Gastroesophageal sphincter (tissue), 4 donors: Measurements from ENCODE around the gene KCNT1. TPM values are rescaled to one million over a fixed set of nuclear protein-coding genes. Genes with fewer than 3 reads are reported as not detected.

ENCODE experiments used
- ATAC-seq: fragments of 150-250 bp; one replicate; pipeline ENCODE4 v1.9.1; 2016; ENCODE audit warnings: mild to moderate bottlenecking, moderate library complexity
- H3K27ac ChIP-seq, 4 donors: fragments of 200-600 bp; sonication (generic) in 3 of 4; 1 replicate in 3 of 4; 2 replicates in 1 of 4; pipeline ENCODE4 v1.5.1; 2016 to 2019
- H3K27me3 ChIP-seq: fragments of 200-600 bp; sonication (generic); one replicate; pipeline ENCODE4 v1.5.1; 2019
- H3K36me3 ChIP-seq, 2 donors: fragments of 200-600 bp; sonication (generic); one replicate each; pipeline ENCODE4 v1.5.1; 2019; ENCODE audit warnings: control low read depth in 1 of 2
- H3K4me1 ChIP-seq, 3 donors: fragments of 200-600 bp; sonication (generic); 1 replicate in 2 of 3; 2 replicates in 1 of 3; pipeline ENCODE4 v1.5.1; 2016 to 2019; ENCODE audit warnings: control low read depth in 2 of 3
- H3K4me3 ChIP-seq, 2 donors: fragments of 200-600 bp; sonication (generic); one replicate each; pipeline ENCODE4 v1.5.1; 2019; ENCODE audit warnings: mild to moderate bottlenecking in 1 of 2, moderate library complexity in 1 of 2
- H3K9me3 ChIP-seq, 3 donors: fragments of 200-600 bp; sonication (generic); one replicate each; pipeline ENCODE4 v1.5.1; 2017 to 2019; ENCODE audit warnings: control low read depth in 2 of 3
- CTCF ChIP-seq, 4 experiments: fragments of 200-600 bp in 2 of 4; fragments of 450-650 bp in 2 of 4; sonication (generic) in 1 of 4; IDR thresholded peaks; one replicate each; pipeline ENCODE4 v1.5.1; 2017 to 2019; ENCODE audit warnings: antibody characterized with exemption in 4 of 4, mild to moderate bottlenecking in 2 of 4, moderate library complexity in 2 of 4
- EP300 ChIP-seq: sonication (generic); formaldehyde crosslinking; IDR thresholded peaks from one replicate; pipeline ENCODE4 v1.6.1; 2017; ENCODE audit warnings: antibody characterized with exemption, mild to moderate bottlenecking
- POLR2A ChIP-seq, 2 donors: fragments of 450-650 bp; IDR thresholded peaks; one replicate each; pipeline ENCODE4 v1.6.1; 2017; ENCODE audit warnings: antibody characterized with exemption in 2 of 2, mild to moderate bottlenecking in 2 of 2, moderate library complexity in 1 of 2
- POLR2AphosphoS5 ChIP-seq: sonication (generic); formaldehyde crosslinking; IDR thresholded peaks from one replicate; pipeline ENCODE4 v1.6.1; 2017; ENCODE audit warnings: antibody characterized with exemption
- WGBS, 2 donors: methylation state at CpG; one replicate each; pipeline ENCODE4 v1.1.5; 2018; ENCODE audit warnings: low coverage in 1 of 2; 5-methylcytosine and 5-hydroxymethylcytosine counted together
- total RNA-seq, 4 donors: library from RNA; depleted of rRNA; stranded (reverse); fragments of >200 nt; gene quantifications; one replicate each; pipeline ENCODE4 v1.1.0, GENCODE V29; 2016

The KCNT1 gene
- total RNA-seq, 4 donors from 2014 or later: 0.19 TPM; not detected in 3

GRCh38 chr9:135794361-135794885, 92.4 kb downstream of the KCNT1 start:
- H3K4me1 ChIP-seq: peaks cover 0 to 16% (median 0%) of the 10 kb centered on the region in 3 donors
- WGBS, 2 donors: 80 to 83% methylated on average over 1 to 2 of the region's 15 CpGs

GRCh38 chr9:135795391-135795790, 93.4 kb downstream of the KCNT1 start:
- Histone ChIP-seq H3K27me3 (no peaks in the 10 kb centered on the region), H3K36me3 (peaks cover 0 to 5% of the 10 kb centered on the region in 2 donors), H3K4me3 (no peak overlapping the region), H3K9me3 (no peaks in the 10 kb centered on the region), H3K4me1 (peaks cover 0 to 16% (median 0%) of the 10 kb centered on the region in 3 donors), H3K27ac (no peak overlapping the region)
- TF ChIP-seq EP300 (no peak), POLR2AphosphoS5 (no peak), CTCF (IDR thresholded peaks at IDR 0.05) (no peak), POLR2A (IDR thresholded peaks at IDR 0.05) (no peak)
- ATAC-seq: no peak
- WGBS, 2 donors: 78 to 79% methylated on average over 3 to 4 of the region's 4 CpGs

More at GRCh38 chr9:135794361-135794885, 92.4 kb downstream of the KCNT1 start:
- no peak for ATAC-seq
- no peak overlapping the region for H3K27ac ChIP-seq
- TF ChIP-seq POLR2AphosphoS5 (no peak), EP300 (no peak), CTCF (IDR thresholded peaks at IDR 0.05) (no peak), POLR2A (IDR thresholded peaks at IDR 0.05) (no peak)
- H3K4me3 ChIP-seq: no peak overlapping the region
- H3K9me3 ChIP-seq: no peaks in the 10 kb centered on the region
- peaks cover 7% of the 10 kb centered on the region for H3K27me3 ChIP-seq
- no peaks in the 10 kb centered on the region for H3K36me3 ChIP-seq

GRCh38 chr9:135796784-135797485, 95.0 kb downstream of the KCNT1 start:
- Histone ChIP-seq H3K4me3 (no peak overlapping the region), H3K27me3 (no peaks in the 10 kb centered on the region), H3K27ac (no peak overlapping the region), H3K9me3 (no peaks in the 10 kb centered on the region), H3K36me3 (peaks cover 0 to 5% of the 10 kb centered on the region in 2 donors), H3K4me1 (peaks cover 0 to 16% (median 0%) of the 10 kb centered on the region in 3 donors)
- no peak for ATAC-seq
- WGBS, 2 donors: 36% methylated on average over 6 of the region's 22 CpGs; no CpG with 5 or more reads in 1 of the 2 donors
- TF ChIP-seq EP300: no peak
- TF ChIP-seq POLR2AphosphoS5: no peak
- TF ChIP-seq CTCF (IDR thresholded peaks at IDR 0.05): no peak
- no peak for TF ChIP-seq POLR2A (IDR thresholded peaks at IDR 0.05)

- H3K27ac ChIP-seq: no peak overlapping the region
- H3K9me3 ChIP-seq: no peaks in the 10 kb centered on the region
- H3K27me3 ChIP-seq: no peaks in the 10 kb centered on the region
- TF ChIP-seq POLR2A (IDR thresholded peaks at IDR 0.05): no peak
- no peak for TF ChIP-seq EP300
- TF ChIP-seq POLR2AphosphoS5: no peak
- peak in 1 of 4 experiments; percentile 54 for TF ChIP-seq CTCF (IDR thresholded peaks at IDR 0.05)
- H3K36me3 ChIP-seq: peaks cover 0 to 5% of the 10 kb centered on the region in 2 donors
- ATAC-seq: no peak
- WGBS, 2 donors: 3 to 33% methylated on average over 6 to 15 of the region's 24 CpGs
- peaks cover 0 to 16% (median 0%) of the 10 kb centered on the region in 3 donors for H3K4me1 ChIP-seq
- no peak overlapping the region for H3K4me3 ChIP-seq
Measured at GRCh38 chr9:135797507-135798262, 95.7 kb downstream of the KCNT1 start.
